GM23248 (cell line): ENCODE data around the gene G2E3. TPM values are rescaled to one million over a fixed set of nuclear protein-coding genes. Genes with fewer than 3 reads are reported as not detected.

Source experiments
- DNase-seq: peaks from one replicate; pipeline ENCODE4 v3.0.0-alpha.2; 2015
- H2AFZ ChIP-seq: fragments of 200-600 bp; sonication (generic); 2 replicates; pipeline ENCODE4 v1.6.1; 2016; ENCODE audit warnings: antibody characterized with exemption
- H3F3A ChIP-seq: fragments of 200-600 bp; sonication (generic); 2 replicates; pipeline ENCODE4 v1.6.1; 2016; ENCODE audit warnings: mild to moderate bottlenecking, antibody characterized with exemption, mixed run types; ENCODE audit not compliant: insufficient read depth
- H3K27ac ChIP-seq: fragments of 200-600 bp; sonication (generic); 2 replicates; pipeline ENCODE4 v1.5.1; 2016; ENCODE audit warnings: mild to moderate bottlenecking
- H3K27me3 ChIP-seq: fragments of 200-600 bp; sonication (generic); replicated peaks from 2 replicates; pipeline ENCODE4 v1.6.1; 2016; ENCODE audit warnings: mild to moderate bottlenecking; ENCODE audit not compliant: insufficient read depth
- H3K36me3 ChIP-seq: fragments of 200-600 bp; sonication (generic); 2 replicates; pipeline ENCODE4 v1.6.1; 2016; ENCODE audit warnings: low read depth, mild to moderate bottlenecking
- H3K4me1 ChIP-seq: fragments of 200-600 bp; sonication (generic); 2 replicates; pipeline ENCODE4 v1.6.1; 2016; ENCODE audit warnings: mild to moderate bottlenecking; ENCODE audit not compliant: insufficient read depth
- H3K4me2 ChIP-seq: fragments of 200-600 bp; sonication (generic); one replicate; pipeline ENCODE4 v1.6.1; 2016; ENCODE audit warnings: mild to moderate bottlenecking; ENCODE audit not compliant: unreplicated experiment
- H3K4me3 ChIP-seq: fragments of 200-600 bp; sonication (generic); 2 replicates; pipeline ENCODE4 v1.5.1; 2016; ENCODE audit warnings: mild to moderate bottlenecking
- H3K79me2 ChIP-seq: fragments of 200-600 bp; sonication (generic); 2 replicates; pipeline ENCODE4 v1.6.1; 2016; ENCODE audit warnings: mild to moderate bottlenecking; ENCODE audit not compliant: insufficient read depth
- H3K9ac ChIP-seq: fragments of 200-600 bp; sonication (generic); 2 replicates; pipeline ENCODE4 v1.6.1; 2016; ENCODE audit warnings: mild to moderate bottlenecking
- H3K9me2 ChIP-seq: fragments of 200-600 bp; sonication (generic); 2 replicates; pipeline ENCODE4 v1.6.1; 2016; ENCODE audit warnings: mixed run types, mild to moderate bottlenecking, moderate library complexity; ENCODE audit not compliant: insufficient read depth
- H3K9me3 ChIP-seq: fragments of 200-600 bp; sonication (generic); one replicate; pipeline ENCODE4 v1.6.1; 2017; ENCODE audit warnings: low read depth
- H4K20me1 ChIP-seq: fragments of 200-600 bp; sonication (generic); 2 replicates; pipeline ENCODE4 v1.6.0; 2016; ENCODE audit not compliant: insufficient read depth
- EZH2 ChIP-seq: fragments of 200-600 bp; sonication (generic); IDR thresholded peaks from 2 replicates; pipeline ENCODE4 v1.6.1; 2018; ENCODE audit warnings: antibody characterized with exemption, mild to moderate bottlenecking; ENCODE audit not compliant: insufficient read depth, poor library complexity, severe bottlenecking
- EZH2phosphoT487 ChIP-seq: fragments of 200-600 bp; sonication (generic); IDR thresholded peaks from 2 replicates; pipeline ENCODE4 v1.6.1; 2018; ENCODE audit warnings: antibody characterized with exemption, moderate library complexity, mild to moderate bottlenecking, low read depth; ENCODE audit not compliant: insufficient read depth
- WGBS, 2 experiments: methylation state at CpG; one replicate each; pipeline ENCODE4 v1.1.6; 2015 to 2017; ENCODE audit warnings: low lambda C conversion rate in 2 of 2, low coverage in 1 of 2; ENCODE audit errors: missing lambda C conversion rate in 2 of 2; 5-methylcytosine and 5-hydroxymethylcytosine counted together
- in situ Hi-C: fragments of 300-500 bp; cut with MboI; formaldehyde crosslinking; loops from 2 replicates; pipeline ENCODE4 v1.15.0; 2020
- polyA plus RNA-seq: library from polyadenylated mRNA; unstranded; fragments of >200 nt; fragmentation: Nextera tagmentation; extraction: Ambion mirVana; gene quantifications from 2 replicates; pipeline ENCODE4 v1.2.1, GENCODE V29; 2016
- total RNA-seq: library from RNA; depleted of rRNA; stranded (reverse); fragments of >200 nt; shearing (Covaris generic); gene quantifications from 2 replicates; pipeline ENCODE4 v1.2.3, GENCODE V29; 2014; rRNA removed

The G2E3 gene, protein sequence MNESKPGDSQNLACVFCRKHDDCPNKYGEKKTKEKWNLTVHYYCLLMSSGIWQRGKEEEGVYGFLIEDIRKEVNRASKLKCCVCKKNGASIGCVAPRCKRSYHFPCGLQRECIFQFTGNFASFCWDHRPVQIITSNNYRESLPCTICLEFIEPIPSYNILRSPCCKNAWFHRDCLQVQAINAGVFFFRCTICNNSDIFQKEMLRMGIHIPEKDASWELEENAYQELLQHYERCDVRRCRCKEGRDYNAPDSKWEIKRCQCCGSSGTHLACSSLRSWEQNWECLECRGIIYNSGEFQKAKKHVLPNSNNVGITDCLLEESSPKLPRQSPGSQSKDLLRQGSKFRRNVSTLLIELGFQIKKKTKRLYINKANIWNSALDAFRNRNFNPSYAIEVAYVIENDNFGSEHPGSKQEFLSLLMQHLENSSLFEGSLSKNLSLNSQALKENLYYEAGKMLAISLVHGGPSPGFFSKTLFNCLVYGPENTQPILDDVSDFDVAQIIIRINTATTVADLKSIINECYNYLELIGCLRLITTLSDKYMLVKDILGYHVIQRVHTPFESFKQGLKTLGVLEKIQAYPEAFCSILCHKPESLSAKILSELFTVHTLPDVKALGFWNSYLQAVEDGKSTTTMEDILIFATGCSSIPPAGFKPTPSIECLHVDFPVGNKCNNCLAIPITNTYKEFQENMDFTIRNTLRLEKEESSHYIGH
- total RNA-seq (11.2 and 12.6 TPM in 2 replicates), polyA plus RNA-seq (24.4 and 26.5 TPM in 2 replicates)

GRCh38 chr14:30558675-30559555, at the start of gene G2E3:
Gene G2E3 (plus strand): TSS chr14:30559158. CDS start chr14:30581080, 21,922 bp downstream.
- no peaks in the 10 kb centered on the region for H3K9me3 ChIP-seq
- H4K20me1 ChIP-seq, result no peaks in the 10 kb centered on the region
- in situ Hi-C loops, result no loop called here

GRCh38 chr14:30517737-30518136, 41.2 kb upstream of the G2E3 start:
- H3K27me3 ChIP-seq, result 0 out of 2 replicates have a peak, but pooled peaks cover 6% of the 10 kb centered on the region
- no peaks in the 10 kb centered on the region for H3K36me3 ChIP-seq
- no peak overlapping the region for H3K4me3 ChIP-seq
- 15 to 31% methylated on average over 2 of the region's 2 CpGs for WGBS, 2 experiments
- H3F3A ChIP-seq, result no peaks in the 10 kb centered on the region
- H3K4me1 ChIP-seq, result no peaks in the 10 kb centered on the region
- in situ Hi-C loops, result no loop called here
- no peak for TF ChIP-seq EZH2
- H3K9ac ChIP-seq, result no peak overlapping the region
- no peaks in the 10 kb centered on the region for H3K79me2 ChIP-seq
- H3K4me2 ChIP-seq, result no peak overlapping the region
- H3K27ac ChIP-seq, result no peak overlapping the region
- no peak overlapping the region for H2AFZ ChIP-seq
- H4K20me1 ChIP-seq, result no peaks in the 10 kb centered on the region
- no peaks in the 10 kb centered on the region for H3K9me3 ChIP-seq
- no peak for DNase-seq
- no peaks in the 10 kb centered on the region for H3K9me2 ChIP-seq

More at GRCh38 chr14:30558675-30559555, at the start of gene G2E3:
- Histone ChIP-seq H3K27me3 (no peaks in the 10 kb centered on the region), H3K4me3 (peak within 1 kb of the TSS; percentile 88), H3K36me3 (no peaks in the 10 kb centered on the region), H3K9ac (peak within 1 kb of the TSS; percentile 94), H3K27ac (peak within 1 kb of the TSS; percentile 85), H2AFZ (peak within 1 kb of the TSS; percentile 90), H3K79me2 (peaks cover 48% of the 10 kb centered on the region), H3F3A (peaks cover 20% of the 10 kb centered on the region; the same call in 1 of the 2 replicates), H3K4me2 (peak within 1 kb of the TSS; percentile 81), H3K9me2 (no peaks in the 10 kb centered on the region), H3K4me1 (peaks cover 21% of the 10 kb centered on the region)
- no peak for TF ChIP-seq EZH2
- TF ChIP-seq EZH2phosphoT487, result no peak
- DNase-seq, result peak; percentile 95
- WGBS, 2 experiments, result 0 to 1% methylated on average over 55 to 62 of the region's 62 CpGs

DNA sequence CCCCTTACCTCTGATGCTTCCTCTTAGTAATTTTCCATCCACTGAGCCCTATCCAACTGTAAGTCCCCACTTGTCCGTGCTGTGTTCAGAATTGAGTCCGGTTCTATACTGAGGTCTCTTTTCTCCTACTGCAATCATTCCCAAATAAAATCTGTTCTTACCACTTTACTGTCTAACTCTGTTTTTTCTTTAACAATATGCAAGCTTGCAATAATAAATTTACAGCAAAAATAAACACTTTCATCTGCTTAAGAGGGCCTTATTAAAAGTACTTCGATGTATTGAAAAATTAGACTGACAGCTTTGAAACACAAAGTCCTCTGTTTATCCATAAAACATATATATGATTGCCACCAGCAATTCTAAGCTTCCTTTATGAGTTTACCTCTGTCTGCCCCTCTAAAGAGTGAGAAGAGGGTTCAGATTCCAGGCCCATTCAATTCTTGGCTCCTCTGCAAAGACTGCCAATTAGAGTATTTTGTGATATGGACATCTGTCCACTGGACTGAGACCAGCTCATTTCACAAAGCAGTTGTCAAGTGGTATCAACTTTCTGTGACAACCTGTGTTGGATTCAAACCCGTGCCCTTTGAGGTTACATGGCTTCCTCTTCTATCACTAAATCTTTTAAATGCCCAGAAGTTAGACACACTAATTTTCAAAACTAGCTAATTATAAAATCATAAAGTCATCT, 39.9 kb upstream of the G2E3 start:
- H3K9ac ChIP-seq, result no peak overlapping the region
- no peaks in the 10 kb centered on the region for H3K79me2 ChIP-seq
- no peaks in the 10 kb centered on the region for H3K9me3 ChIP-seq
- TF ChIP-seq EZH2 (no peak), EZH2phosphoT487 (no peak)
- H3K4me2 ChIP-seq, result no peak overlapping the region
- no peaks in the 10 kb centered on the region for H3F3A ChIP-seq
- WGBS, 2 experiments, result 73 to 77% methylated on average over 4 of the region's 4 CpGs
- 0 out of 2 replicates have a peak, but pooled peaks cover 6% of the 10 kb centered on the region for H3K27me3 ChIP-seq
- H3K4me3 ChIP-seq, result no peak overlapping the region
- H3K4me1 ChIP-seq, result no peaks in the 10 kb centered on the region
- in situ Hi-C loops, result no loop called here
- no peak overlapping the region for H2AFZ ChIP-seq
- H3K36me3 ChIP-seq, result no peaks in the 10 kb centered on the region
- no peaks in the 10 kb centered on the region for H3K9me2 ChIP-seq
- H3K27ac ChIP-seq, result no peak overlapping the region
- DNase-seq, result no peak
- H4K20me1 ChIP-seq, result no peaks in the 10 kb centered on the region
